HG02884 (cell line): ENCODE results near the gene OPTC.

Source experiments
- ATAC-seq: cut with Tn5 transposase; IDR thresholded peaks from one replicate; pipeline ENCODE4 v1.9.1; 2021; ENCODE audit warnings: mild to moderate bottlenecking, moderate library complexity; ENCODE audit not compliant: unreplicated experiment

The OPTC gene

DNA sequence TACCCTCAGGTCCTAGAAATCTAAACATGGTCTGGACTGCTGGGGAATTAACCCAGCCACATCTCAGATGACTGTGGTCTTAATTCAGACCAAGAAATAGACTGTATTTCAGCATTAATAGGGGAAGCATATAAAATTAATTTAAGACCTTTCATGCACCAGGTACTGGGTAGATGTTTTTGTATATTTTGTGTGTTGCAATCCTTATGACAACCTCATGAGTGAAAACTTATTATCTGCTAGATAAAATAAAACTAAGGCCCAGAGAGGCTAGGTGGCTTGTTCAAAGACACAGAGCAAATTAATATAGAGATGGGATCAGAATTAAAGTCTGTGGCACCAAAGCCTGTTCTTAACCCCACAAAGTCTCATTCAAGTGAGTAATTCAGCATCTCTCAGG, 40.1 kb downstream of the OPTC start:
- no peak for ATAC-seq

DNA sequence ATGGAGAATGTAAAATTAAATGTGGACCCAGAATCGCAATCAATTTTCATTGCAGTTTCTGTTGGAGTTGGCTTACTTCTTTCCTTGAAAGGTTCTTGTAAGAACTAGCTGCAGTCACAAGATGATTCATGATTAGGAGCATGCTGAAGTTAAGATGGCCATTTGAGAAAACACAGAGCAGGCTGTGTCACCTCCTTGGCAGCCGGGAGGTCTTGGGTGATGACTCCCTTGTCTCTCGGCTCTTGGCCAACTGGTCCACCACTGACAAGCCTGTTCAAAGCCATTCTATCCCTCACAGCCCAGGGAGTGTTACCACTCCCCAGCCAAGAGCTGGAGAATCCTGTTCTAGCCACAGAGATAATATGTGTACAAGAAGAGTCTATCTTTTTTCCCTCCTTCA, 40.6 kb downstream of the OPTC start:
- no peak for ATAC-seq

DNA sequence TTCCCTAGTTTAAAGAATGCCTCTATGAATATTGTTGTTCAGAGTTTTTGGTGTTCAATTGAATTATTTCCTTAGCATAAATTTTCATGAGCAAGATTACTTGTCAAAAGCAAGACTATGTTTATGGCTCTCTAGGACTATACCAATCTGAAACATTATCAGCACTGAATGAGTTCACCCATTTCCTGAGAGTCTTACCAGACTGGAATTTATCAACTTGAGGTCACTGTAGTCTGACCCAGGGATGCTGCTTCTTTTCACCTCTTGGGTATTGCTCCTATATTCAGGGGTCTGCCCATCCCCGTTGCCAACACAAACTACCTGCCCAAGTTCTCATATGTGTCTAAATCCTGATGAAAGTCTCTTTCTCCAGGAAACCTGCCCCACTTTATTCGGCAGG, 42.6 kb downstream of the OPTC start:
- ATAC-seq, result no peak

DNA sequence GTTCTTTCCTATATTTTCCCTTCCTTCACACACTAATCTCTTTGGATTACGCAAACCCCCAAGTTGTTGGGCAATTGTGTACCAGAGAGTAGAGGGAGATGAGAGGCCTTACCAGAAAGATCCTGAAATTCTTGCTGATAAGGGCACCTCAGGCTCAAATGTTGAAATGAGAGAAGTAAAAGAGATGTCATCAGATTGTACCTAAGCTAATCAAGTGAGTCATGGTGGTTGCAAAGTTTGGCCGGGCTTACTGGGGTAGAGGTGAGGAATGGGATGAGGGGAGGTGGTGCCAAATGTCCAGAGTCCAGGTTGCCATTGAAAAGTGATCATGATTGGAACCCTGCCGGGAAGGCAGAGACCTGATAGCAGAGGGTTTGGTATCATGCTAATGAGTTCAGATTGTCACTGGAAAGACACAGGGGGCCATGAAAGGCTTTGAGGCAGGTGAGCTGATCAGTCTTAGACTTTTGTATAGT, 43.1 kb downstream of the OPTC start:
- ATAC-seq, result no peak

DNA sequence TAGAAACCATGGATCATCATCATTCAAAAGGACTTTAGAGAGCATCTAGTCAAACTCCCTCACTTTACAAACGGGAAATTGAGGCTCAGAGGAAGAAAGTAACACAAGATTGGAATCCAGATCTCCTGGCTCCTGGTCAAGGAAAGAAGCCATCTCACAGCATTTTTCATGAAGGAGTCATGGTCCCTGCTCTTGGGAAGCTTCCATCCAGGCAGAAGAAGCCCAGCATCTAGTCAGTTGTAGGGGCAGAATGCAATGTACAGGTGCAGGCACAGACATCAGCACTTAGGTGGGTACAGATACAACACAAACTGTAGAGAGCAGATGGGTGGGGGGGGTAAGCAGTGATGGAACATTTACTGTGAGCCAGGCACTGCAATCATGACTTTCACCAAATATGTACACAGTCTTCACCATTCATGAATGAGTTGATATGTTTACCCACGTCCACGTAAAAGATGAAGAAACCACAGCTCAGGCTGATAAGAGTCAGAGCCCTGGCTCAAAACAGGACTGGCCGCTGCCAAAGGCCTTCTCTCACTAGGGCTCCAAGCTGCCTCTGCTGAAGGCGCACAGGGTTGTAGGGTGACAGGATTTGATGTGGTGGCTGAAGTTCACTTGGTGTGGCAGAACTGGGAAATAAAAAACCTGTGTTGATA, 44.0 kb downstream of the OPTC start:
- ATAC-seq, result no peak

DNA sequence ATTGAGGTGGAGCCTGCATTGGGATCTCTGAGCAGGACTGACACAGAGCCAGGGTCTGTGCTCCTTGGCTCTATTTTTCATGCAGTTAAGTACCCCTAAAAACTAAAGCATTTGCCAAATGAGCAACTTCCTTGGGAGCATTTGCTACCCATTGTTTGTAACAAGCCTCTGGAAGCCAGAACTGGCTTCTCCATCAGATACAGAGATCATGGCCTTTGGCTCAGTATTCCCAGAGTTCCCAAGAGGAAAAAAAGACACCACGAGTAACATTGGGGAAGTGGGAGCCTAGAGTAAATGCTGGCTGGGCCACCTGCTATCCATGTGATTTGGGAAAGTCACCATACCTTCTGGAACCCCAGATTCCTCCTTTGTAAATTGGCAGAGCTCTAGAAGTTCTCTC, 44.8 kb downstream of the OPTC start:
- ATAC-seq, result no peak

DNA sequence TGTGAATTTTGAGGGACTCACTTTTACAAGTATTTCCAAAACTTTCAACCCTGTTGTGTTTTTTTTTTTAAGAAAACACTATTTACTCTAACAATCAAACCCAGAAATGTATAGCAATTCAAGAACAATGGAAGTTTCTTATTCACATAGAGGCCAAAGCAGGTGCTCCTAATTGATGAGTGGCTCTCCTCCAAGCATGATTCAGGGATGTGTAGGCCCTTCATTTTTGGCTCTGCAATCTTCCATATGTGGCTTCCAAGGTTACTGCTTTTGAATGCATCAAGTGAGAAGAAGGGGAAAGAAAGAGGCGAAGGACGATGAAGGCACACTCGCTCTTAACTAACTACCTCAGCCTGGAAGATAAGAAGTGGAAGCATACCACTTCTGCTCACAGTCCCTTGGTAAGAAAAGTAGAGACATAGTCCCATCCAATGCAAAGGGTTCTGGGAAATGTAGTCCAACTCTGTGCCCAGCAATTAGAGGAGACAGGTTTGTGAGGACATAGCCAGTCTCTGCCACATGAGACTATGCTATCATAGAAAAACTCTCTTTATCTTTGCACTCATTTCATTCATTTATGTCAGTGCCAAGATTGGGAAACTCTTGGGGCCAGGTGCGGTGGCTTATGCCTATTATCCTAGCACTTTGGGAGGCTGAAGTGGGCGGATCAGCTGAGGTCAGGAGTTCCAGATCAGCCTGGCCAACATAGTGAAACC, 46.0 kb downstream of the OPTC start:
- ATAC-seq, result no peak

DNA sequence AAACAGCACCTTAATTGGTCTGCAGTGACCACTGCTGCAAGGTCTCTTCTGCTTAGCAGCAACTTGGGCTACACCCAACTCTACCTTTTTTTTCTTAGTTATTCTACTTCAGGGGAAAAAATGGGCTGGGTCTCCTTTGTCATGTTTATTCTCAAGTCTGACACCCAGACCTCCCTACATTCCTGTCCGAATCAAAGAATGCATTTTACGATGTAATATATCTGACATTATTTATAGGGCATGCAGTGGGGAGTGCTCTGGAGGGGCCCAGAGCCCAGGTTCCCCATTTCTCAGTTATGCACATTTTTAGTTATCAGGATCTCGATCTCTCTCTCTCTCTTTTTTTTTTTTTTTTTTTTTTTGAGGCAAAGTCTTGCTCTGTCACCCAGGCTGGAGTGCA, 50.5 kb downstream of the OPTC start:
- ATAC-seq, result no peak

DNA sequence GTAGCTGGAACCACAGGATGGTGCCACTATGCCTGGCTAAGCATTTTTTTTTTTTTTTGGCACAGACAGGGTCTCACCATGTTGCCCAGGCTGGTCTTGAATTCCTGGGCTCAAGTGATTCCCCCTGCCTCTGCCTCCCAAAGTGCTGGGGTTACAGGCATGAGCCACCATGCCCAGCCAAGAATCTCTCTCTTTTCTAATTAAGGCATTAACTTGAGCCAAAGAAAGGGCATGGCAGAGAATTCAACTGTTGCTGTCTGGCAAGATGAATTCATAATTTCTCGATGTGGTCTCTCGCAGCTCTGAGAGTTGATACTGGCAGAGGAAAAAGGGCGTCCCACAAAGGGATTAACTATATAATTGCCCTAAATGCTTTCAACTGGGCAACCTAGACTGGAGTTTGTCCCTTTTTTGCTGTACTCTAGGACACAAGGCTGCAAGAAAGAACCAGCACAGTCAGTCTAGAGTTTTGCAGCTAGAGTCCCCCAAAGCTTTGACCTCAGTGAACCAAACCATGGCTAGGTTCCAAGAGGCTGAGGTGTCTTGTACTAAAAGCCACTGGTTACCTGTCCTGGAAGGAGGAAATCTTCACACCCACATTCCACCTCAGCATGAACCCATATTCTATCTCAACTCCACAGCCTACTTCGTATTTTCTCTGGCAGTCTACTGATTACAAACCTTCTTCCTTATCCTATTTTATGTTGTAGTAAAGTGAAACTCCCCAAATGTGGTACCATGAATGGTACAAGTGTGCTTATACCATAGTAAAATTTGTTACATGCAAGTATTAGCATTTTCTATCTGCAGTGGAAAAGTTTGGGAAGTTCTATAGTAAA, 51.2 kb downstream of the OPTC start:
- no peak for ATAC-seq

DNA sequence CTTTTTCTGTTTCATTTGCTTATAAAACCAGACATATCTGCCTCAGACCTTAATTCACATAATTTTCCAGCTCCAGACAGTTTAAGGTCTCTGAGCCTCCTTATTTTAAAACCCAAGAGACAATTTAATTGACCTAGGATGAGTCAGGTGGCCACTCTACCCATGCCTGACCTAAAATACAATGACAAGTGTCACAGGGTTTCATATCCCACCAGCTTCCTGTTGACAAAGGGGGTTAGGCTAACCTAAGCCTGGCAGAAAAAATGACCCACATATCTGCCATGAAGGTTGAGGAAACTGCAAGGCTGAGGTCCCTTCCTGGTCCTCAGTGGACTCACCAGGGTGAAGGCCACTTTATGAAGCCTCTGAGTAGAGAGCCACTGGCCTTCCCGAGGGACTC, 52.3 kb downstream of the OPTC start:
- ATAC-seq, result no peak

DNA sequence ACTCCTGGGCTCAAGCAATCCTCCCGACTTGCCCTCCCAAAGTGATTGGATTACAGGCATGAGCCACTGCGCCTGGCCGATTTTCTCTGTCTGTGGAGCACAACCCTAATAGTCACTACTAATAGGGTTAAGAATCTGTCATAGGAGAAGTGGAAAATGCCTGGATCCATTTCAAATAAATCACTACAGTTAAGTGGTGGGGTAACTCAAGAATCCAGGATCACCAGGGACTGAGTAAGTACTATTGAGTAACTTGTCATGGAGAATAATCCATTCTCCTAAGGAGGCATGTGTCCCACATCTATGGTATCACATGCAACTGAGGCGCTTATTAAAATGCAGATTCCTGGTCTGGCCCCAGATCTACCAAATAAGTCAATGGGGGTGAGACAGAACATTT, 53.2 kb downstream of the OPTC start:
- ATAC-seq, result no peak

DNA sequence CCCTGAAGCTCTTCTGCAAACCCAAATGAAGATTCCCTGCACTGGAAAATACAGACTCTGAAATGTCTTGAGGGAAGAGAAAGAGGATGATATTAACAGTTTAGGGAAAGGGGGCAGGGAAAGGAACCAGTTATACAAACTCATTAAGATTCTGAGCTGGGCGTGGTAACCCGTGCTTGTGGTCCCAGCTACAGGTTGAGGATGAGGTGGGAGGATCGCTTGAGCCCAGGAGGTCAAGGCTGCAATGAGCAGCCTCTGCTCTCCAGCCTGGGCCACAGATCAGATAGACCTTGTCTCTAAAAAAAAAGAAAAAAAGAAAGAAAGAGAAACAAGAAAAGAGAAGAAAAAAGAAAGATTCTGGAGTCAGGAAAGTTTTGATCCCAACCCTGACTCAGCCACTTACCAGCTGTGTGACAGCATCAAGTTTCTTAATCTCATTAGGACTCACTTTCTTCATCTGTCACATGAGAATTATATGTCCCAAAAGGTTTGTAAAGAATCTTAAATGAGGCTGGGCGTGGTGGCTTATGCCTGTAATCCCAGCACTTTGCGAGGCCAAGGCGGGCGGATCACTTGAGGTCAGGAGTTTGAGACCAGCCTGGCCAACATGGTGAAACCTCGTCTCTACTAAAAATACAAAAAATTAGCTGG, 53.9 kb downstream of the OPTC start:
- ATAC-seq, result no peak

DNA sequence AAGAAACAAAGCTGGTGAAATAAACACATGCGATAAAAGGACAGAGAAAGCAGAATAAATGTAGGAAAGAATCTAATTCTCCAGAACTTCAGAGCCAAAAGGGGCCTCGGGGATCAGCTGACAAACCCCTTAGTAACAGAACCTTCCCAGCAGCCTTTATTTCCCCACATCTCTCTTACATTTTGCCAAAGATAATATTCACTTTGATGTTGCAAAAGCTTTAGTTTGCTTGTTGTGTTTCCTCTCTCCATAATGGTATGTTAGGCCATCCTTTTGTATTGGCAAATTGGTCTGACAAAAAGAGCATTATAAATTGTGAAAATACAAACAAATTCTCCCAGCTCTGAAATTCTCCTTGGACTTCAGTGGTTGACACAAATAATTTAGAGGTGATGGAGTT, 54.9 kb downstream of the OPTC start:
- ATAC-seq, result no peak

DNA sequence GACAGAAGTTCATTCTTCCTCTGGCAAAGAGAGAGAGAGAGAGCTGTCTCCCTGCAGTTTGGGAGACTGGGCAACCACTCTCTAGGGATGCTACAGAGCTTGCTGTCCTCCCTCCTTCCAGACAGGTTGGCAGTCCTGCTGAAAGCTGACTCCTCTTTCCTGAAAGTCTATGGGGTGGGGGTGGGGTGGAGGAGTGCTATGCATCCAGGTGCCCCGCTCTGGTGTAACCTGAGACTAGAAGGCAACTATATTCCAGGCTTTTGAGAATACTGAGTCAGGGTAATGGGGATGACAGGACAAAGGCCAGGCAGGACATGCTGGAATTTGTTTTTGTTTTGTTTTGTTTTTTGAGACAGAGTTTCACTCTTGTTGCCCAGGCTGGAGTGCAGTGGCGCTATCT, 55.4 kb downstream of the OPTC start:
- ATAC-seq, result no peak

DNA sequence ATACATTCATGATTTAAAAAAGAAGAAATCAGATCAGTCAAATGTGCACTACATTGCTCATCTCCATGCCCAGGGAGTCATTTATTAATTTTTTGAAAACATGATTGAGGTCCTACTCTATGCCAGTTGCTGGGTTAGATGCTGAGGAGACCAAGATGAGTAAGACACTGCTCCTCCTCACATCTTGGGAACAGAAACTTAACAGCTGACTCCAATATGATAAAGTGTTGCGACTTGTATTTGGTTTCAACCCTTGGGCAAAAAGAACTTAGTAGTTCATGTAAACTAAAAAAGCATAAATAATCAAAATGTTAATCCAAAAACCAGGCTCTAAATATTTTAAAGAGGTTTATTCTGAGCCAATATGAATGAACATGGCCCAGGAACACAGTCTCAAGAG, 56.9 kb downstream of the OPTC start:
- ATAC-seq, result no peak

DNA sequence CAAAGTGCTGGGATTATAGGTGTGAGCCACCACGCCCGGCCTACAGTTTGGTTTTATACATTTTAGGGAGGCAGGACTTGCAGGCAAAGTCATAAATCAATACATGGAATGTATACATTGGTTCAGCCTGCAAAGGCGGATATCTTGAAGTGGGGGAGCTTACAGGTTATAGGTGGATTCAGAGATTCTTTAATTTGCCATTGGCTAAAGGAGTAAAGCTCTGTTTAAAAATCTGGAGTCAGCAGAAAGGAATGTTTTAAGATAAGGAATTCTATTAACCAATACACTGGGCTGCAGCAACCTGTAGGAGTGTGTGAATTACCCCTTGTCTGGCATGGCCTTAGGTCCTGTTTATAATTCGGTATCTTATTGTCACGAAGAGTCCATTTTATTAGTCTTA, 57.6 kb downstream of the OPTC start:
- no peak for ATAC-seq

DNA sequence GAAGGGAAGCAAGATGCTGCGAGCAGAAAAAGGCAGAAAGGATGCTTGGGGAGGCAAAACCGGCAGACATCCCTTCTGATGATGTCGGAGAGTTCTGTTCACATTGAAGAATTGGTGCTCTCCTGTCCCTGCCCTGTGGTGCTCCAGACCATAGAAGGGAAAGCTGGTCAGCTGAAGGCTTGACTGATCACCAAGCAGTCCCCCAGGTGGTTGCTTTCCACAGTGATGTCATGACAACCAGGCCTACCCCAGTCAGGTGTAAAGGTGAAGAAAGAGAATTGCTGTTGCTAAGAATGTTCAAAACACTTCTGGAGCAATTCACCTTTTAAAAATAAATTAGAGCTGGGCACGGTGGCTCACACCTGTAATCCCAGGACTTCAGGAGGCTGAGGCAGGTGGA, 59.5 kb downstream of the OPTC start:
- ATAC-seq, result no peak

DNA sequence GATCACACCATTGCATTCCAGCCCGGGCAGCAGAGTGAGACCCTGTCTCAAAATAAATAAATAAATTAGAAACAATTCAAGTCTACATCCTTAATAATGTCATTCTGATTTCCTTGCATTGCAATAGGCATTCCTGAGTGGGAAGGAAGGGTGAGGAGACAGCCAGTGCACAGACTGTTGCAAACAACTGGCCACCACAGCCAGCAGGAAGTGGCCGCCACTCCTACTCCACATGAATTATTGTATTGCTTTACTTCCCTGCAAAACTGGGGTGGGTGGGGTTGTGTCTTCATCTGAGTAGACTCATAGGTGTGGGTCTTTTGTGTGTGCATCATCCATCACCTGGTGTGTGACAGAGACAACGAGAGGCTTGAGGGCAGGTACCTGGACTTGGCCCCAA, 60.1 kb downstream of the OPTC start:
- no peak for ATAC-seq

DNA sequence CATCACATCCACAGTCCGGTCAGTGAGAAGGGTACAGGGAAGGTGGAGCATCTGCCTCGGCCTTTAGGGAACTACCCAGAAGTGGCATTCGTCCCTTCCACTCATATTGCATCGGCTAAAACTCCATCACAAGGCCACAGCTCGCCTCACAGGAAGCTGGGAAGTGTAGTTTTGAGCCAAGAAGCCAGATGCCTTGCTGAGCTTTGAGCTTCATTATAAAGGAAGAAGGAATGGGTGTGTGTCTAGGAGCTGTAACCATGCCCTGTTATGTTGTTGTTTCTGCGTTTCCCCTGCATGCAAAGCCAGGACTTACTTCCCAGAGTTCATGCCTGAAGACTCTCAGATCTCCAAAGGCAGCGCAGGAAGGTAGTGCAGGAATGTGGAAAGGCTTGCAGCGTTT, 61.1 kb downstream of the OPTC start:
- ATAC-seq, result no peak

DNA sequence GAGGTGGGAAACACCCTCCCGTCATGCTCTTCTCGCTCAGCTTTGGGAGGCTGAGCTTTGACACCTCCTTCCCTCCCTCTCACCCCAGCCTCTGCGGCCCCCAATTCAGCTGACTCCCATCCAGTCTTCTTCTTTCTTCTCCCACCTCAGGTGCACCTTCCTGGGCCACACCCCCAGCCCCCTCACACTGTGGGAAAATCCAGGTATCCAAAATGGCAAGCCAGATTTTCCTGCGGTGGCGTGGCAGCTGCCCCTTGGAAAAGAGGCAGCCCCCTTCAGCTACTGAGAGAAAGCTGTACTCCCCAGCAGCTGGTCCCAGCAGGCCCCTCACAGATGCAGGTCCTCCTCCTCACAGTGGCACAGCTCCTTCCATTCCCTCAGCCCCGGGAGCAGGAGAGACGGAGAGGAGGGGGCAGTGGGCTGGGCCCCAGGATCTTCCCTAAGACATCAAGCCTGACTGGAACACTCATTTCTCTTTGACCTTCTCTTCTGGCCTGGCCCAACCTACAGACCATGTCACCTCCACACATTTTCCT, 61.6 kb downstream of the OPTC start:
- no peak for ATAC-seq
